Measurements from ENCODE around the gene TNFRSF13B. TPM values are rescaled to one million over a fixed set of nuclear protein-coding genes. Genes with fewer than 3 reads are reported as not detected.
A peak's percentile ranks its signal among the peaks of the same experiment; 100 is the strongest.
"Not testable (repeated sequence)": the region's sequence is repeated elsewhere in the genome, so short reads cannot be mapped to it uniquely, and the experiment has no call there.

TNFRSF13B gene
- total RNA-seq, 2 donors from 2014 or later, result not detected

DNA sequence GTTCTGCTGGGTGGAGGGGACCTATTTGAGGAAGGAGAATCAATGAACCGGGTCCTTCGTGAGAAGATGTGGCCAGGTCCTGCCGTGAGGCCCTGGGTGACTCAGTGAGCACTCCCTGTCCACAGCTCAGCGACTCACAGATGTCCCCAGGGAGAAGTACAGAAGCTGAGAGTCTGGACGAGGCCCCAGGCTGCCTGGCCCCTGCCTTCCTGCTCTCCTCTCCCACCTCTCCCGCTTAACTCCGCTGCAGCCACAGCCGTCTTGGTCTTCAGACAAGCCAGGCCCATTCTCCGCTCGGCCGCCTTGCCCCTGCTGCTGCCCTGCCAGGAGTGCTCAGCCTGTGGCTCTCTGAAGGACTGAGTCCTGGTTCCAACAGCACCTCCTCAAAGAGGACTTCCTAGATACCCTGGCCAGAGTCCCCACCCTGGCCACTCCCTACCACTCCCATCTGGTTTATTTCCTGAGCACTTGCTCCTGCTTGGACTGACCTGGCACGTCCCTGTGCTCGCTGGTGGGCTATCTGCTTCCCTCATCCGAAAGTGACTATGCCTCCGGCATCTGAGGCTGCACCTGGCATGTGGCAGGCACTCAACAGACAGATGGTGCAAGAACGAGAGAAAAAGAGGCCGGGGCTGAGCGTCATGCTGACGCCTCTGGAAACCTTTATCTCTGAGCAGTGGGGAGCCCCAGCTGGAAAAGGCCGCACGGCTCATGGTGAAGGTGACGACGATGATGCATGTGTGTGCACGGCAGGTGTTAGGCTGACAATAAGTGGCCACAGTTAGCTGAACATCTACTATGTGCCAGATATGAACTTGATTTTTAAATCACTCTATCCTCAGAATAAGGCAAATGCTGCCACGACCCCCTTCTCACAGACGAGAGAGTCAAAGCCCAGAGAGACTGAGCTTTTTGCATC, 9.2 kb upstream of the TNFRSF13B start:
- TF ChIP-seq, protein P1, sequence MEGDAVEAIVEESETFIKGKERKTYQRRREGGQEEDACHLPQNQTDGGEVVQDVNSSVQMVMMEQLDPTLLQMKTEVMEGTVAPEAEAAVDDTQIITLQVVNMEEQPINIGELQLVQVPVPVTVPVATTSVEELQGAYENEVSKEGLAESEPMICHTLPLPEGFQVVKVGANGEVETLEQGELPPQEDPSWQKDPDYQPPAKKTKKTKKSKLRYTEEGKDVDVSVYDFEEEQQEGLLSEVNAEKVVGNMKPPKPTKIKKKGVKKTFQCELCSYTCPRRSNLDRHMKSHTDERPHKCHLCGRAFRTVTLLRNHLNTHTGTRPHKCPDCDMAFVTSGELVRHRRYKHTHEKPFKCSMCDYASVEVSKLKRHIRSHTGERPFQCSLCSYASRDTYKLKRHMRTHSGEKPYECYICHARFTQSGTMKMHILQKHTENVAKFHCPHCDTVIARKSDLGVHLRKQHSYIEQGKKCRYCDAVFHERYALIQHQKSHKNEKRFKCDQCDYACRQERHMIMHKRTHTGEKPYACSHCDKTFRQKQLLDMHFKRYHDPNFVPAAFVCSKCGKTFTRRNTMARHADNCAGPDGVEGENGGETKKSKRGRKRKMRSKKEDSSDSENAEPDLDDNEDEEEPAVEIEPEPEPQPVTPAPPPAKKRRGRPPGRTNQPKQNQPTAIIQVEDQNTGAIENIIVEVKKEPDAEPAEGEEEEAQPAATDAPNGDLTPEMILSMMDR (IDR thresholded peaks at IDR 0.05), result no peak
- no peaks in the 10 kb centered on the region for H3K4me1 ChIP-seq
- no peak overlapping the region for H3K4me3 ChIP-seq
- no peaks in the 10 kb centered on the region for H3K9me3 ChIP-seq
- H3K27ac ChIP-seq, result no peak overlapping the region
- no peaks in the 10 kb centered on the region for H3K36me3 ChIP-seq
- H3K27me3 ChIP-seq, result no peaks in the 10 kb centered on the region
- peak; percentile 44 for DNase-seq (ENCODE audit: low spot score)

DNA sequence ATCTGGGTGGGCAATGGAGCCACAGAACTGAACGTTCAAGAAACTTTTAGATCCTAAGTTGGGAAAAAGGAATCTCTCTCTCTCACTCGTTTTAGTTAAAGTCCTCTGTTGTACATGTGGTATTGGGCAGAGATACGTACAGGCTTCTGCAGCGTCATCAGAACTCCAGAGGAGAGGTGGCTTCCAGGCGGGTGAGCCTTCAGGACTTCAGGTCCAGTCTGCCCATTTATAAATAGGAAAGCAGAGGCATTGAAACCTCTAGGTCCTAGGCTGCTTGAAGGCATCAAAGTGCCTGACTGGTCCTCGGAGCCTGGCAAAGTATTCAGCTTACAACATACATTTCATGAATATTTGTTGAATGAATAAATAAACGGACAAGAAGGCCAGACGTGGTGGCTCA, 8.1 kb upstream of the TNFRSF13B start:
- H3K4me3 ChIP-seq, result no peak overlapping the region
- H3K36me3 ChIP-seq, result no peaks in the 10 kb centered on the region
- H3K4me1 ChIP-seq, result no peaks in the 10 kb centered on the region
- no peak for DNase-seq (ENCODE audit: low spot score)
- TF ChIP-seq, protein P1 (IDR thresholded peaks at IDR 0.05), result no peak
- no peaks in the 10 kb centered on the region for H3K27me3 ChIP-seq
- no peak overlapping the region for H3K27ac ChIP-seq
- H3K9me3 ChIP-seq, result no peaks in the 10 kb centered on the region

DNA sequence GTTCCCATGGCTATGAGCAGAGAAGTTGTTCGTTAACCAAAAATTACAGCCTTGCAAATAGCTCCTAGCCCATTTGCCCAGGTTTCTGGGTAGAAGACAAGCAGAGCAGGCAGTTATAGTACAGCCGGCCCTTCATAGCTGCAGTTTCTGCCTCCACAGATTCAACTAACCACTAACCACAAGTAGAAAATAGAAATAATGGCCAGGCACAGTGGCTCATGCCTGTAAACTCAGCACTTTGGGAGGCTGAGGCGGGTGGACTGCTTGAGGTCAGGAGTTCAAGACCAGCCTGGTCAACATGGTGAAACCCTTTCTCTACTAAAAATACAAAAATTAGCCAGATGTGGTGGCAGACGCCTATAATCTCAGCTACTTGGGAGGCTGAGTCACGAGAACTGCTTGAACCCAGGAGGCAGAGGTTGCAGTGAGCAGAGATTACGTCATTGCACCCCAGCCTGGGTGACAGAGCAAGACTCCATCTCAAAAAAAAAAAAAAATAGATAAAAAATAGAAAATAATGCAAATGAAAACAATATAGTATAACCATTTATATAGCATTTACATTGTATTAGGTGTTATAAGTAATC, 7.4 kb upstream of the TNFRSF13B start:
- not testable (repeated sequence) for H3K9me3 ChIP-seq; H3K27me3 ChIP-seq; H3K4me1 ChIP-seq; H3K36me3 ChIP-seq; H3K4me3 ChIP-seq; H3K27ac ChIP-seq; DNase-seq (ENCODE audit: low spot score)

DNA sequence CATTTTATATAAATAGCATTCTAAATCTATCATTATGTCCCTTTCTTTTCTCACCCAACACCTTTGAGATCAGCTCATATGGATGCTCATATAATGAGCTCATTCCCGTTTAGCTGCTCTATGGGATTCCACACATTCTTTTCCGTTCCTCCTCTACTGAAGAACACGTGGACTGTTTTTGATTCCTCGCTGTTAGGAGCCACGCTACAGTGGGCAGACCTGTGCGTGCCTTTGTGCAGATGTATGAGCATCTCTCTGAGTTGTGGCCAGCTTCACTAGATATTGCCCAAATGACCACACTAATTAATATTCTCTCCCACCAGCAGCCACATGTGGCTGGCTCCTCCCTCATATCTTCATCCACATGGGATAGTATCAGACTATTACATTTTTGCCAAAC, 6.0 kb upstream of the TNFRSF13B start:
- TF ChIP-seq, protein P1 (IDR thresholded peaks at IDR 0.05), result no peak
- Histone ChIP-seq H3K4me1 (no peaks in the 10 kb centered on the region), H3K36me3 (no peaks in the 10 kb centered on the region), H3K9me3 (no peaks in the 10 kb centered on the region), H3K4me3 (no peak overlapping the region), H3K27me3 (no peaks in the 10 kb centered on the region), H3K27ac (no peak overlapping the region)
- DNase-seq (ENCODE audit: low spot score), result no peak

DNA sequence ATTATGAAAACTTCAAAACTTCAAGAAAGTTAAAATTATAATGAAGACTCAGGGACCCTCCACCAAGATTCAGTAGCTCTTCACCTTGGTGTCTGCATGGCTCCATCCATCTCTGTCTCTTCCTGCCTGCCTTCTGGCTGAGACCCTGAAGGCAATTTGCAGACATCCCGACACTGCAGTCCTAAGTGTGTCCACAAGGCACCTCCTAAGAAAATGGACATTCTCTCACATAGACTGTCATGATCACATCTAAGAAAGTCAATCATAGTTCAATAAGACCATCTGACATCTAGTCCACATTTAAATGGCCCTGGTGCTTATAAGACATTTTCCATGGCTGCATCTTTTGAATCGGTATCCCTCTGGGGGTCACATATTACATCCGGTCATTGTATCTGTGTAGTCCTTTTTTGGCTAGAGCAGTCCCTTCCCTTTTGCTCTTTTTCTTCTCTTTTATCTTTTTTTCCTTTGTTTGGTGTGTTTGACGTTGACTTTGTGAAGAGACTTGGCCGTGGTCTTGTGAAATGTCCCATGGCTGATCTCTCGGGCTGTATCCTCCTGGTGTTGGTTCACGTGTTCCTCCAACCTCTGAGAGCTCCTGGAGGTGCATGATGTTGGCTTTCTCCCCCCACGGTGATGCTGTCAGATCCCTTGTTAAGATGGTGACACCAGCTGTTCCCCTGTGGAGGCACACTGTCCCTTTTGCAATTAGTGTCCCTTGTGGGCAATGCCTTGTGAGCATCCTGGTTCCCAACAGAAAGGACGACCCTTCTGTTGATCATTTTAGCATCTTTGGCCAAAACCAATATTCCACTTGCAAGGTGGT, 5.0 kb upstream of the TNFRSF13B start:
- Histone ChIP-seq H3K27ac (no peak overlapping the region), H3K27me3 (no peaks in the 10 kb centered on the region), H3K36me3 (no peaks in the 10 kb centered on the region), H3K4me1 (no peaks in the 10 kb centered on the region), H3K9me3 (no peaks in the 10 kb centered on the region), H3K4me3 (no peak overlapping the region)
- TF ChIP-seq, protein P1 (IDR thresholded peaks at IDR 0.05), result no peak
- DNase-seq (ENCODE audit: low spot score), result no peak
